HG03280 (cell line): Measurements from ENCODE around the gene NTRK2.

Experiments
- ATAC-seq: cut with Tn5 transposase; IDR thresholded peaks from one replicate; pipeline ENCODE4 v1.9.1; 2021; ENCODE audit warnings: mild to moderate bottlenecking, moderate library complexity; ENCODE audit not compliant: unreplicated experiment

NTRK2 gene

GRCh38 chr9:85004818-85005413 lies 335.4 kb downstream of the NTRK2 start:
- no peak for ATAC-seq

DNA sequence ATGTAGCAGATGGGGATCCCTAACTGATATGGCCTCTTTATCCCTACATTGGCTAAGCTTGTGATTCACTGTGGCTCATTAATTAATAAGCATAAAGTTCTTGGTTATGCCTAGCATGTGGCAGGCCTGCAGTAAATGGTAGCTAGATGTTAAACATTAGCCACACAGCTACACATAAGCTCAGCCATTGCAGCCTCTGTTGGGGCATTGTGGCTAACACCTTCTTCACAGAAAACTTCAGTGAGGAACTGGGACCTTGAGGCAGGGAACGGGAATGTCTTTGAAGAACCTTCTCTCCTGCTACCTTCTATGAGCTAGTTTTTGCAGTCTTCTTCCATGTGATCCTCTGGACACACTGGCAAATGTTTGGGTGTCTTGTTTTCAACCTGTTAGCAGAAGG lies 338.2 kb downstream of the NTRK2 start:
- no peak for ATAC-seq

DNA sequence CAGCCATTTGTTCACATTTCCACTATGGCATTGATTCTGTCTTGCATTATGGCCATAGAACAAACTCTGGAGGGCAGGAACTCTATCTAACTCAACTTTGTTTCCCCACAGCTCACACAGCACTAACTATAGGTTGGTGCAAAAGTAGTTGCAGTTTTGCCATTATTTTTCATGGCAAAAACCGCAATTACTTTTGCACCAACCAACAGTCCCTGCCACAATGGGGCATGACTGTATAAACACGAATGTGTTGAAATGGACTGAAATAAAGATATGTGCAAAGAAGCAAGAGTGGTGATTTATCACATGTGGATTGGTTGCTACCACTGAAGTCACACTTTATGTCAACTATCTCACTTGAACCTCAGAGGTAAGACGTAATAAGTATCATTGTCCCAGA lies 338.7 kb downstream of the NTRK2 start:
- ATAC-seq, result no peak

GRCh38 chr9:85009251-85009650 lies 339.7 kb downstream of the NTRK2 start:
- ATAC-seq, result peak; percentile 75

DNA sequence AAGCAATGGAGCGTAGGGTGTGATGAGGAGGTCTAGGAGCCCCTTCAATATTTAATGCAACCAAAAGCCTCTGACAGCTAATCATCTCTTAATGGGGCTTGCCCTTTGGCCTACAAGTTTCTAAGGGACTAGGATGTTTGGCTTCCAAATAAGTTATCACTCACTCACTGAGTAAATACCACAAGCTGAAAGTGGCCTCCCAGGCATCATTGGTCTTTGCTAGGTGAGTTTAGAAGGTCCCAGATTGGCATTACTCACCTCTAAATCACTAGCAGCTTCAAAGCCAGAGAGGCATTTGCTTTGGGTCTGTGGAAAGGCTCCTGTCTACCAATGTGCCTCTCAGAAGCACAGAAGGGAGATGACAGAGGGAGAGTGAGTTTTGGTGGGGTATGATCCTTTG lies 344.2 kb downstream of the NTRK2 start:
- no peak for ATAC-seq

- no peak for ATAC-seq
Measured at GRCh38 chr9:85014292-85014691, 344.8 kb downstream of the NTRK2 start.

GRCh38 chr9:85016384-85017006 lies 347.0 kb downstream of the NTRK2 start:
- no peak for ATAC-seq

- ATAC-seq, result no peak
Measured at GRCh38 chr9:85020791-85021190, 351.3 kb downstream of the NTRK2 start.

- ATAC-seq, result no peak
Measured at GRCh38 chr9:85021686-85022085, 352.2 kb downstream of the NTRK2 start.

- ATAC-seq, result no peak
Measured at GRCh38 chr9:85024374-85024773, 354.8 kb downstream of the NTRK2 start.

GRCh38 chr9:85025638-85026037 lies 356.1 kb downstream of the NTRK2 start:
- no peak for ATAC-seq

GRCh38 chr9:85027870-85028269 lies 358.3 kb downstream of the NTRK2 start:
- no peak for ATAC-seq

- ATAC-seq, result no peak
Measured at GRCh38 chr9:85030316-85030715, 360.8 kb downstream of the NTRK2 start.

- ATAC-seq, result no peak
Measured at GRCh38 chr9:85036496-85036895, 367.0 kb downstream of the NTRK2 start.

DNA sequence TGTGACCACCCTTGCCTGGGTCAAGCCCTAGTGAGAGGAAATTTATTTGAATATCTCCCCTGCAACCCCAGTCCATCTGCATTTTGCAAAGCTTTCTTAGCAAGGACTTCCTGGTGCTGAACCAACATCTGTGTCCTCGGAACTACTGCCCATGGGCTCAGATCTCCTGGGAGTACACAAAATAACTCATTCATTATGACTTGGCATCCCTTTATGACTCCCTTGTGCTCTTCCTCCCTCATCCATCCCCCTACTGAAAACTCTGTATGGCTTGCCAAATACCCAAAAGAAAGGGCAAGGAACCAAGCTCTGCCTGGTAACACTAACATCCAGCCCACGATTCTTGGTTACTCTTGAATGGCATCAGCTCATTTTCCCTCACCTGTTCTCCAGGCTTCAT lies 368.5 kb downstream of the NTRK2 start:
- no peak for ATAC-seq

DNA sequence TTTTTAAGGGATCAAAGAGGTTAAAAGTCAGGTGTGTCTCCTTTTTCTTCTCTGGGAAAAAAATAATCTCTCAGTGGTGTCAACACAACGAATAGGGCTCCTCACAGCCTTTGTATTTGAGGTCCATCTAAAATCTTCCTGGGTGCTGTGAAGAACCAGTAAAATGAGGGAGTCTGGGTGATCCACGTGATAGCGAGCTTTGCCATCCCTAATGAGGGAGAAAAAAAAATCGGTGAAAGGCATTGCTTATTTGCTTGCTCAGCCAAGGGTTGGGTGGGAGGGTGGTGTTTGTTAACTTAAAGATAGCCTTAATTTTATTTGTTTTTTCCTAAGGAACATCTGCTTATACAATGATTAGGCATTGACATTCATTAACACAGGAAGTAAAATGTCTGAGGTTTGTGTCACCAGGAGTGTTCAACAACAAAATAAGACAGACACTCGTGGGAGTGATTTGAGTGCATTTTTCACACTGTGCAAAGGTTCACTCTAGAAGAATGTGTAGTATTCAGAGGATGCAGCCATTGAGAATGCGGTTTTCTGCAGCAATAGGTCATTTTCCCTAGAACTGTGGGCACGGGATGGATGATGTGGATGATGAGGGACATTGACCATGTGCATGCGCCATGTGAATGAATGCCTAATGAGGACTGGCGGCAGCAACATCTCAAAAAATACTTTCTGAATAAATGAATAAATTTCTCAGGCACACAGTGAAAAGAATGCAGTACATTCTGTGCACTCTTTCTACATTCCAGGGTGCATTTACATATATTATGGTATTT lies 369.5 kb downstream of the NTRK2 start:
- no peak for ATAC-seq

- no peak for ATAC-seq
Measured at GRCh38 chr9:85040146-85040545, 370.6 kb downstream of the NTRK2 start.

DNA sequence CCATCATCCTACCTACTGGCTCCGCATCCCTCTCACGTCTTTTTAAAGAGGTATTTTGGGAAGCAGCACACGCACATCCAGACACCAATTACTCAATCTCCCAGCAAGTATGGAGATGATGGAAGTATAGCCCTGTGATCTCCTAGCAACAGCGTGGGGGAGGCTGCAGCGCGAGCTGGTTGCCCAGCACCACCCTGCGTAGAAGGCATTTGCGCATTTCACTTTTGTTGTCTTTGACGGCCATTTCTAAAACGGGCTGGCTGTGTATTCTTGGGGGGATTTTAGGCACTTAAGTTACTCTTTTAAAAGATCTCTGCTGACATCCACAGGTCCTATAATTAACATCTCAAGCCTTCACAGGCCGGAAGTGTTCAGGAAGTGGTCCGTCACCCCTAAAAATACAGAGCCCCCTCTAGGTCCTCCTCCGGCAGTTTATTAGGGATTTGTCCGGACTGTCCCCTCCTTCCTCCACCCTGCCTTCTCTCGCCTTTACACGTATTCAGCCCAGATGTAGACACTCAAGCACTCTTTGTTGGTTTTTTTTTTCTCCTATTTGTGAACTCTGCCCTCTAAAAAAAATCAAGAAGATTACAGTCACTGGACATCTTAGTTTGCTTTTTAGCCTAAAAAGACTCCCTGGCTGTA lies 371.4 kb downstream of the NTRK2 start:
- ATAC-seq, result no peak

GRCh38 chr9:85041466-85042137 lies 372.1 kb downstream of the NTRK2 start:
- no peak for ATAC-seq

DNA sequence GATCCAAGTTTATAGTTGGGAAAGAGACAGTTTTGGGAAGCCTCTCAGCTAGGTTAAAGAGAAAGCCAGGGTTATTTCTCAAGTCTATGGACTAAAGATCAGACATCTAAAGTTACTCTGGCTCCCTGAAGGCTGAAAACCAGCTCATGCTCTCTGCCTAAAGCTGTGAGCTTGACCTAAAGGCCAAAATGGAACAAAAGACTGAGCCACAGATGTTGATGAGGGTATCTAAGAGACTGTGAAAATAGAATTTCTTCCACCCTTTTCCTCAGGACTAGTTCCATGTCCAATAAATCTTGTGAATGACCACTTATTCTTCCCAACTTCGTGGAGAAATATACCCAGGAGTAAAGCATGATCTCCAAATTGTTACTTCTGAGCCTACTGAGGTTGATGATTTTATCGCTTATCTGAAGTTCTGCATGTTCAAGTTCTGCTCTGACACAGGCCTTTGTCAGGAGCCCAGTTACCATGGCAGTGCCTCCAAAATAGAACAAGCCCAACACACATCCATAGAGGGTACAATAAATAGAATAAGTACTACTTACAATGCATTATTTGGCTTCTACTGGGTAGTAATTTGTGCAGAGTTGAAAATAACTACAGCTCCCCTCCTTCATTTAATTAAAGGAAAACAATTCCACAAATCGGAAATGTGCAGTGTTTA lies 373.6 kb downstream of the NTRK2 start:
- ATAC-seq, result no peak

DNA sequence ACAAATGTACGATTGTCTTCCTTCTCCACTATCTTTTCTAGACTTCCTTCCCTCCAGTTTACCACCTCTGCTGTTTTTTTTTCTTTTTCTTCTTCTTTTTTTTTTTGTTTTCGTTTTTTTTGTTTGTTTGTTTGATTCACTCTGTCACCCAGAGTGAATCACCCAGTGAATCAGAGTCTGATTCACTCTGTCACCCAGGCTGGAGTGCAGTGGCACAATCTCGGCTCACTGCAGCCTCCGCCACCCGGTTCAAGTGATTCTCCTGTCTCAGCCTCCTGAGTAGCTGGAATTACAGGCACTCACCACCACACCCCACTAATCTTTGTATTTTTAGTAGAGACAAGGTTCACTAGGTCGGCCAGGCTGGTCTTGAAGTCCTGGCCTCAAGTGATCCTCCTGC lies 375.7 kb downstream of the NTRK2 start:
- ATAC-seq, result no peak
